T-helper 22 cell (primary cell): ENCODE results near the gene SPTY2D1.

Source experiments
- DNase-seq: peaks from one replicate; pipeline ENCODE4 v3.0.0-alpha.2; 2020; ENCODE audit warnings: low read depth

Gene SPTY2D1

GRCh38 chr11:18563090-18563730 lies 70.9 kb downstream of the SPTY2D1 start:
- DNase-seq = no peak
